HepG2 (cell line): ENCODE results near the gene SCUBE1. TPM values are rescaled to one million over a fixed set of nuclear protein-coding genes. Genes with fewer than 3 reads are reported as not detected.

Source experiments
- ASH2L ChIP-seq: fragments of 300-600, 200-600 bp; sonication (generic); IDR thresholded peaks from 2 replicates; pipeline ENCODE4 v1.7.0; 2017; ENCODE audit warnings: low read depth, mild to moderate bottlenecking, moderate library complexity, mixed read lengths, low read length; ENCODE audit not compliant: insufficient read length
- CTCF ChIP-seq: sonication (generic); formaldehyde crosslinking; IDR thresholded peaks from 2 replicates; pipeline ENCODE4 v1.5.0; 2020; ENCODE audit warnings: mild to moderate bottlenecking, missing genetic modification reagents, moderate library complexity
- ESRRA ChIP-seq: sonication (generic); formaldehyde crosslinking; IDR thresholded peaks from 2 replicates; pipeline ENCODE4 v1.5.1; 2020; ENCODE audit warnings: mild to moderate bottlenecking, low read depth, missing genetic modification reagents
- FOXA1 ChIP-seq, 2 experiments: fragments of 450-650 bp in 1 of 2; sonication (generic) in 1 of 2; formaldehyde crosslinking in 1 of 2; IDR thresholded peaks; 2 replicates each; pipeline versions ENCODE4 v1.4.0 to v1.6.1; 2016 to 2020; ENCODE audit warnings: missing genetic modification reagents in 1 of 2
- GABPA ChIP-seq, 2 experiments: IDR thresholded peaks; 2 replicates each; pipeline ENCODE4 v1.6.1; 2011 to 2016; ENCODE audit warnings: low read depth in 2 of 2, low read length in 1 of 2, missing biosample characterization in 1 of 2, missing genetic modification characterization in 1 of 2
- HHEX ChIP-seq: IDR thresholded peaks from 2 replicates; pipeline ENCODE4 v1.6.1; 2016; ENCODE audit warnings: control low read depth
- HOXD1 ChIP-seq: sonication (generic); formaldehyde crosslinking; IDR thresholded peaks from 2 replicates; pipeline ENCODE4 v1.5.0; 2020; ENCODE audit warnings: missing genetic modification reagents
- SP5 ChIP-seq: IDR thresholded peaks from 2 replicates; pipeline ENCODE4 v1.6.1; 2016; ENCODE audit warnings: low read depth, borderline replicate concordance
- TCF7L2 ChIP-seq: IDR thresholded peaks from 2 replicates; pipeline ENCODE4 v1.6.1; 2011; ENCODE audit warnings: mild to moderate bottlenecking, low read depth, low read length, moderate library complexity
- TEAD3 ChIP-seq: optimal IDR thresholded peaks from 2 replicates; pipeline ENCODE3; 2016; ENCODE audit warnings: borderline replicate concordance
- YEATS4 ChIP-seq: sonication (generic); formaldehyde crosslinking; IDR thresholded peaks from 2 replicates; pipeline ENCODE4 v1.4.0; 2020; ENCODE audit warnings: missing genetic modification reagents, borderline replicate concordance
- ZEB1 ChIP-seq: IDR thresholded peaks from 2 replicates; pipeline ENCODE4 v1.6.1; 2012; ENCODE audit warnings: mild to moderate bottlenecking, low read depth, inconsistent platforms; ENCODE audit not compliant: insufficient replicate concordance
- ZNF24 ChIP-seq: fragments of 450-650 bp; IDR thresholded peaks from 2 replicates; pipeline ENCODE4 v1.6.1; 2017; ENCODE audit warnings: antibody characterized with exemption, mild to moderate bottlenecking
- ZNF430 ChIP-seq: sonication (generic); formaldehyde crosslinking; IDR thresholded peaks from 2 replicates; pipeline ENCODE4 v1.9.0; 2021; ENCODE audit warnings: mild to moderate bottlenecking, missing genetic modification reagents
- ZNF605 ChIP-seq: sonication (generic); formaldehyde crosslinking; IDR thresholded peaks from 2 replicates; pipeline ENCODE4 v1.8.0; 2022; ENCODE audit warnings: mild to moderate bottlenecking, missing genetic modification reagents
- ZSCAN20 ChIP-seq: sonication (generic); formaldehyde crosslinking; IDR thresholded peaks from 2 replicates; pipeline ENCODE4 v1.4.0; 2020; ENCODE audit warnings: missing genetic modification reagents, mild to moderate bottlenecking, borderline replicate concordance
- polyA plus RNA-seq, 8 experiments: library from polyadenylated mRNA; depleted of rRNA in 3 of 8; stranded (reverse) in 7 of 8; unstranded in 1 of 8; fragments of >200 nt; fragmentation: Illumina TruSeq in 4 of 8; extraction: Trizol in 4 of 8; gene quantifications; 2 replicates each; pipeline versions ENCODE4 v1.2.1 to v1.2.3, GENCODE V29; 2011 to 2016; ENCODE audit warnings: low read depth in 4 of 8, missing spikeins in 1 of 8, mixed read lengths in 1 of 8; ENCODE audit not compliant: insufficient read depth in 1 of 8
- total RNA-seq, 5 experiments: library from RNA; depleted of rRNA; stranded (reverse); fragments of >200 nt; fragmentation: Illumina TruSeq; extraction: Trizol; gene quantifications; 2 replicates each; pipeline ENCODE4 v1.2.3, GENCODE V29; 2016; ENCODE audit warnings: low read depth in 1 of 5
- TF ChIP-seq, protein P1 (sequence below): sonication (generic); formaldehyde crosslinking; IDR thresholded peaks from 2 replicates; pipeline ENCODE4 v1.5.1; 2020; ENCODE audit warnings: missing genetic modification reagents, mild to moderate bottlenecking, borderline replicate concordance
- TF ChIP-seq, protein P2 (sequence below): sonication (generic); formaldehyde crosslinking; IDR thresholded peaks from 2 replicates; pipeline ENCODE4 v1.4.0; 2020; ENCODE audit warnings: missing genetic modification reagents, borderline replicate concordance
- TF ChIP-seq, protein P3 (sequence below): sonication (generic); formaldehyde crosslinking; IDR thresholded peaks from 2 replicates; pipeline ENCODE4 v1.4.0; 2020; ENCODE audit warnings: mild to moderate bottlenecking, missing genetic modification reagents

The SCUBE1 gene
- total and polyA plus RNA-seq, 2 of the 13 experiments (the other 11 are each of a cell fraction or from before 2014, with no cell fraction given), result under 0.01 to 0.05 TPM

- TF ChIP-seq ZNF430 (CRISPR knock-in tag) (0 out of 2 replicates have a peak, but pooled peaks have one; percentile 16), ZSCAN20 (CRISPR knock-in tag) (no peak), CTCF (CRISPR knock-in tag) (peak; percentile 13; the same call in 1 of the 2 replicates), SP5 (CRISPR knock-in tag) (peak; percentile 87), YEATS4 (peak; percentile 32; the same call in 1 of the 2 replicates), HHEX (CRISPR knock-in tag) (peak; percentile 93), HOXD1 (CRISPR knock-in tag) (0 out of 2 replicates have a peak, but pooled peaks have one; percentile 40), TEAD3 (CRISPR knock-in tag) (peak; percentile 16), FOXA1 (IDR thresholded peaks at IDR 0.05) (no peak), FOXA1 (CRISPR knock-in tag; IDR thresholded peaks at IDR 0.05) (peak; percentile 36; the same call in 1 of the 2 replicates), ZNF24 (no peak), ZEB1 (no peak), ASH2L (peak; percentile 67), GABPA (IDR thresholded peaks at IDR 0.05; ENCODE audit: low read depth, low read length) (peak; percentile 20; the same call in 1 of the 2 replicates), GABPA (CRISPR knock-in tag; IDR thresholded peaks at IDR 0.05; ENCODE audit: low read depth) (peak; percentile 80), ESRRA (CRISPR knock-in tag) (0 out of 2 replicates have a peak, but pooled peaks have one; percentile 31), TCF7L2 (peak; percentile 84), ZNF605 (peak; percentile 42; the same call in 1 of the 2 replicates)
- TF ChIP-seq, protein P1, sequence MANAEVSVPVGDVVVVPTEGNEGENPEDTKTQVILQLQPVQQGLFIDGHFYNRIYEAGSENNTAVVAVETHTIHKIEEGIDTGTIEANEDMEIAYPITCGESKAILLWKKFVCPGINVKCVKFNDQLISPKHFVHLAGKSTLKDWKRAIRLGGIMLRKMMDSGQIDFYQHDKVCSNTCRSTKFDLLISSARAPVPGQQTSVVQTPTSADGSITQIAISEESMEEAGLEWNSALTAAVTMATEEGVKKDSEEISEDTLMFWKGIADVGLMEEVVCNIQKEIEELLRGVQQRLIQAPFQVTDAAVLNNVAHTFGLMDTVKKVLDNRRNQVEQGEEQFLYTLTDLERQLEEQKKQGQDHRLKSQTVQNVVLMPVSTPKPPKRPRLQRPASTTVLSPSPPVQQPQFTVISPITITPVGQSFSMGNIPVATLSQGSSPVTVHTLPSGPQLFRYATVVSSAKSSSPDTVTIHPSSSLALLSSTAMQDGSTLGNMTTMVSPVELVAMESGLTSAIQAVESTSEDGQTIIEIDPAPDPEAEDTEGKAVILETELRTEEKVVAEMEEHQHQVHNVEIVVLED (CRISPR knock-in tag), result no peak
- TF ChIP-seq, protein P2, sequence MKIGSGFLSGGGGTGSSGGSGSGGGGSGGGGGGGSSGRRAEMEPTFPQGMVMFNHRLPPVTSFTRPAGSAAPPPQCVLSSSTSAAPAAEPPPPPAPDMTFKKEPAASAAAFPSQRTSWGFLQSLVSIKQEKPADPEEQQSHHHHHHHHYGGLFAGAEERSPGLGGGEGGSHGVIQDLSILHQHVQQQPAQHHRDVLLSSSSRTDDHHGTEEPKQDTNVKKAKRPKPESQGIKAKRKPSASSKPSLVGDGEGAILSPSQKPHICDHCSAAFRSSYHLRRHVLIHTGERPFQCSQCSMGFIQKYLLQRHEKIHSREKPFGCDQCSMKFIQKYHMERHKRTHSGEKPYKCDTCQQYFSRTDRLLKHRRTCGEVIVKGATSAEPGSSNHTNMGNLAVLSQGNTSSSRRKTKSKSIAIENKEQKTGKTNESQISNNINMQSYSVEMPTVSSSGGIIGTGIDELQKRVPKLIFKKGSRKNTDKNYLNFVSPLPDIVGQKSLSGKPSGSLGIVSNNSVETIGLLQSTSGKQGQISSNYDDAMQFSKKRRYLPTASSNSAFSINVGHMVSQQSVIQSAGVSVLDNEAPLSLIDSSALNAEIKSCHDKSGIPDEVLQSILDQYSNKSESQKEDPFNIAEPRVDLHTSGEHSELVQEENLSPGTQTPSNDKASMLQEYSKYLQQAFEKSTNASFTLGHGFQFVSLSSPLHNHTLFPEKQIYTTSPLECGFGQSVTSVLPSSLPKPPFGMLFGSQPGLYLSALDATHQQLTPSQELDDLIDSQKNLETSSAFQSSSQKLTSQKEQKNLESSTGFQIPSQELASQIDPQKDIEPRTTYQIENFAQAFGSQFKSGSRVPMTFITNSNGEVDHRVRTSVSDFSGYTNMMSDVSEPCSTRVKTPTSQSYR (CRISPR knock-in tag), result peak; percentile 58; the same call in 1 of the 2 replicates
- TF ChIP-seq, protein P3, sequence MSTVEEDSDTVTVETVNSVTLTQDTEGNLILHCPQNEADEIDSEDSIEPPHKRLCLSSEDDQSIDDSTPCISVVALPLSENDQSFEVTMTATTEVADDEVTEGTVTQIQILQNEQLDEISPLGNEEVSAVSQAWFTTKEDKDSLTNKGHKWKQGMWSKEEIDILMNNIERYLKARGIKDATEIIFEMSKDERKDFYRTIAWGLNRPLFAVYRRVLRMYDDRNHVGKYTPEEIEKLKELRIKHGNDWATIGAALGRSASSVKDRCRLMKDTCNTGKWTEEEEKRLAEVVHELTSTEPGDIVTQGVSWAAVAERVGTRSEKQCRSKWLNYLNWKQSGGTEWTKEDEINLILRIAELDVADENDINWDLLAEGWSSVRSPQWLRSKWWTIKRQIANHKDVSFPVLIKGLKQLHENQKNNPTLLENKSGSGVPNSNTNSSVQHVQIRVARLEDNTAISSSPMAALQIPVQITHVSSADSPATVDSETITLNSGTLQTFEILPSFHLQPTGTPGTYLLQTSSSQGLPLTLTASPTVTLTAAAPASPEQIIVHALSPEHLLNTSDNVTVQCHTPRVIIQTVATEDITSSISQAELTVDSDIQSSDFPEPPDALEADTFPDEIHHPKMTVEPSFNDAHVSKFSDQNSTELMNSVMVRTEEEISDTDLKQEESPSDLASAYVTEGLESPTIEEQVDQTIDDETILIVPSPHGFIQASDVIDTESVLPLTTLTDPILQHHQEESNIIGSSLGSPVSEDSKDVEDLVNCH, result no peak
Measured at GRCh38 chr22:43262990-43263644, 80.1 kb downstream of the SCUBE1 start (continued).
